ENCODE results near the gene CDK2AP2. TPM values are rescaled to one million over a fixed set of nuclear protein-coding genes. Genes with fewer than 3 reads are reported as not detected.

CDK2AP2 gene
- total and polyA plus RNA-seq, 2 of the 8 experiments (the other 6 are each of a cell fraction or from before 2014, with no cell fraction given) = 49.6 to 65.1 TPM

- peaks cover 2 to 25% (median 13%) of the 10 kb centered on the region in 4 experiments; a peak in 6 of 8 replicates for H3K36me3 ChIP-seq (ENCODE audit: control insufficient read depth in 2 of 4, insufficient read depth in 4 of 4, low read length in 3 of 4)
- FAIRE-seq (no peak), DNase-seq (ENCODE audit: low read depth in 1 of 2, low spot score in 2 of 2) (peak in 1 of 2 experiments; percentile 77)
- no peak overlapping the region for H3K9ac ChIP-seq (replicated peaks in 1 of 4; ENCODE audit: extremely low read depth in 1 of 4, low read depth in 3 of 4, low read length in 3 of 4)
- WGBS, 2 experiments (ENCODE audit: extremely low coverage in 1 of 2, insufficient coverage in 1 of 2, insufficient read length in 1 of 2, insufficient replicate concordance in 2 of 2, low coverage in 1 of 2, low lambda C conversion rate in 2 of 2, missing lambda C conversion rate in 1 of 2) = 85% methylated on average over 30 of the region's 46 CpGs; no CpG with 5 or more reads in 1 of the 2 experiments
- H4K5ac ChIP-seq (ENCODE audit: insufficient read length, low read depth, low read length) = no peak overlapping the region
- H3K56ac ChIP-seq (replicated peaks; ENCODE audit: insufficient read length, low read depth, low read length) = no peak overlapping the region
- no peaks in the 10 kb centered on the region for H3K79me1 ChIP-seq (ENCODE audit: low read depth, low read length)
- H2AFZ ChIP-seq (ENCODE audit: low read length) = no peak overlapping the region
- POLR2A ChIA-PET (ENCODE audit: partially characterized antibody) = interaction anchor here (1.0 to 1.9 kb wide), 9 partner anchors 22 to 92 kb away, joined by 3 to 5 read pairs (median 3); partner anchors contain the start of genes TBC1D10C and TMEM134
- no peak overlapping the region for H2BK20ac ChIP-seq (ENCODE audit: low read length)
- no peak overlapping the region for H4K8ac ChIP-seq (ENCODE audit: extremely low read depth, insufficient read depth, low read length)
- no peak overlapping the region for H3K18ac ChIP-seq (ENCODE audit: extremely low read depth, low read length)
- no peak overlapping the region for H2BK5ac ChIP-seq (ENCODE audit: low read depth, low read length)
- CTCF ChIA-PET (ENCODE audit: partially characterized antibody) = interaction anchor here (0.6 to 1.6 kb wide), 7 partner anchors 9 to 118 kb away, joined by 3 to 4 read pairs (median 3); partner anchors contain the start of gene PITPNM1
- no peaks in the 10 kb centered on the region for H3K9me3 ChIP-seq (ENCODE audit: insufficient read depth in 2 of 2, low read depth in 1 of 2, low read length in 1 of 2)
- peaks cover 0 to 14% of the 10 kb centered on the region in 2 experiments for H4K20me1 ChIP-seq (replicated peaks in 1 of 2; ENCODE audit: control insufficient read depth in 1 of 2, insufficient read depth in 2 of 2, low read length in 2 of 2)
- H3K4me1 ChIP-seq (replicated peaks in 1 of 4; ENCODE audit: control insufficient read depth in 3 of 4, insufficient read depth in 4 of 4, low read length in 3 of 4) = peaks cover 0 to 10% (median 0%) of the 10 kb centered on the region in 4 experiments; a peak in 2 of 7 replicates
- no peak overlapping the region for H3K4me2 ChIP-seq (ENCODE audit: insufficient read depth in 1 of 2, low read depth in 2 of 2, low read length in 2 of 2)
- H2BK15ac ChIP-seq (ENCODE audit: low read length) = no peak overlapping the region
- TF ChIP-seq JUN (IDR thresholded peaks at IDR 0.05; ENCODE audit: low read depth, low read length) = no peak
- no peak for TF ChIP-seq POLR2A (IDR thresholded peaks at IDR 0.05; ENCODE audit: control extremely low read depth in 1 of 2, low read depth in 2 of 2, low read length in 2 of 2)
- no peak for TF ChIP-seq CTCF (IDR thresholded peaks at IDR 0.05; ENCODE audit: control extremely low read depth in 1 of 3, insufficient read depth in 1 of 3, low read depth in 1 of 3, low read length in 3 of 3)
- TF ChIP-seq RXRA (IDR thresholded peaks at IDR 0.05; ENCODE audit: insufficient read depth, low read depth, low read length) = no peak
- TF ChIP-seq CHD1 (IDR thresholded peaks at IDR 0.05; ENCODE audit: low read depth, low read length) = no peak
- TF ChIP-seq TAF1 (IDR thresholded peaks at IDR 0.05; ENCODE audit: low read depth, low read length) = no peak
- no peak for TF ChIP-seq SIN3A (conservative IDR thresholded peaks at IDR 0.05 in 1 of 2, IDR thresholded peaks at IDR 0.05 in 1 of 2; ENCODE audit: low read depth in 1 of 2, low read length in 2 of 2)
- TF ChIP-seq POLR2AphosphoS5 (IDR thresholded peaks at IDR 0.05; ENCODE audit: low read depth, low read length) = no peak
- H2BK12ac ChIP-seq (ENCODE audit: low read depth, low read length) = no peak overlapping the region
- no peak overlapping the region for H3K4me3 ChIP-seq (ENCODE audit: extremely low read depth in 1 of 4, insufficient read depth in 2 of 4, low read depth in 3 of 4, low read length in 4 of 4)
- H3K4ac ChIP-seq (replicated peaks; ENCODE audit: insufficient read length, low read depth, low read length) = no peak overlapping the region
- no peak overlapping the region for H3K23ac ChIP-seq (ENCODE audit: insufficient read length)
- no peak overlapping the region for H2AK5ac ChIP-seq (ENCODE audit: low read depth, low read length)
- H3K27ac ChIP-seq (ENCODE audit: low read depth, low read length) = no peak overlapping the region
- H3K27me3 ChIP-seq (replicated peaks in 1 of 4; ENCODE audit: control insufficient read depth in 3 of 4, extremely low read depth in 1 of 4, insufficient read depth in 3 of 4, low read length in 3 of 4) = no peaks in the 10 kb centered on the region; a peak in 1 of 7 replicates
- no peak overlapping the region for H2BK120ac ChIP-seq (replicated peaks; ENCODE audit: low read depth, low read length)
- no peaks in the 10 kb centered on the region for H3K79me2 ChIP-seq (ENCODE audit: control insufficient read depth in 1 of 2, insufficient read depth in 2 of 2, low read length in 2 of 2)
- no peaks in the 10 kb centered on the region for H3K23me2 ChIP-seq (ENCODE audit: low read depth, low read length)
- H4K91ac ChIP-seq (replicated peaks; ENCODE audit: insufficient read length, low read length) = no peak overlapping the region
- no peak overlapping the region for H3K14ac ChIP-seq (ENCODE audit: insufficient read length)
These were observed 15.0 kb downstream of the CDK2AP2 start for GRCh38 chr11:67492801-67493547.
